ENCODE data around the gene CHCHD10. TPM values are rescaled to one million over a fixed set of nuclear protein-coding genes. Genes with fewer than 3 reads are reported as not detected.

CHCHD10 gene
- total RNA-seq, 1 donor from 2014 or later = 62.2 TPM

- Mint-ChIP-seq H3K4me3 (ENCODE audit: unreplicated experiment) (no peak overlapping the region), H3K36me3 (ENCODE audit: low read depth) (peaks cover 2% of the 10 kb centered on the region)
- TF ChIP-seq, protein P1, sequence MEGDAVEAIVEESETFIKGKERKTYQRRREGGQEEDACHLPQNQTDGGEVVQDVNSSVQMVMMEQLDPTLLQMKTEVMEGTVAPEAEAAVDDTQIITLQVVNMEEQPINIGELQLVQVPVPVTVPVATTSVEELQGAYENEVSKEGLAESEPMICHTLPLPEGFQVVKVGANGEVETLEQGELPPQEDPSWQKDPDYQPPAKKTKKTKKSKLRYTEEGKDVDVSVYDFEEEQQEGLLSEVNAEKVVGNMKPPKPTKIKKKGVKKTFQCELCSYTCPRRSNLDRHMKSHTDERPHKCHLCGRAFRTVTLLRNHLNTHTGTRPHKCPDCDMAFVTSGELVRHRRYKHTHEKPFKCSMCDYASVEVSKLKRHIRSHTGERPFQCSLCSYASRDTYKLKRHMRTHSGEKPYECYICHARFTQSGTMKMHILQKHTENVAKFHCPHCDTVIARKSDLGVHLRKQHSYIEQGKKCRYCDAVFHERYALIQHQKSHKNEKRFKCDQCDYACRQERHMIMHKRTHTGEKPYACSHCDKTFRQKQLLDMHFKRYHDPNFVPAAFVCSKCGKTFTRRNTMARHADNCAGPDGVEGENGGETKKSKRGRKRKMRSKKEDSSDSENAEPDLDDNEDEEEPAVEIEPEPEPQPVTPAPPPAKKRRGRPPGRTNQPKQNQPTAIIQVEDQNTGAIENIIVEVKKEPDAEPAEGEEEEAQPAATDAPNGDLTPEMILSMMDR (IDR thresholded peaks at IDR 0.05) = no peak
Observed at GRCh38 chr22:23763579-23763945, 4.2 kb downstream of the CHCHD10 start.

GRCh38 chr22:23762842-23763578, 4.8 kb downstream of the CHCHD10 start, which contains the start of gene C22orf15:
TSS of gene C22orf15 (plus strand) at chr22:23762990. CDS start at chr22:23763307, 317 bp downstream.
- Mint-ChIP-seq H3K9me3 (ENCODE audit: low read depth) (no peaks in the 10 kb centered on the region), H3K27me3 (ENCODE audit: low read depth) (no peaks in the 10 kb centered on the region), H3K36me3 (ENCODE audit: low read depth) (peaks cover 2% of the 10 kb centered on the region), H3K27ac (ENCODE audit: unreplicated experiment) (peak within 1 kb of the TSS; percentile 49), H3K4me1 (ENCODE audit: low read depth) (peaks cover 27% of the 10 kb centered on the region), H3K4me3 (ENCODE audit: unreplicated experiment) (no peak within 1 kb of the TSS)
- no peak for DNase-seq (ENCODE audit: low spot score)
- TF ChIP-seq, protein P1 (IDR thresholded peaks at IDR 0.05) = no peak

More at GRCh38 chr22:23763579-23763945, 4.2 kb downstream of the CHCHD10 start:
- DNase-seq (ENCODE audit: low spot score) = no peak
- peak overlapping the region; percentile 49 for H3K27ac Mint-ChIP-seq (ENCODE audit: unreplicated experiment)
- no peaks in the 10 kb centered on the region for H3K27me3 Mint-ChIP-seq (ENCODE audit: low read depth)
- no peaks in the 10 kb centered on the region for H3K9me3 Mint-ChIP-seq (ENCODE audit: low read depth)
- H3K4me1 Mint-ChIP-seq (ENCODE audit: low read depth) = peaks cover 27% of the 10 kb centered on the region

DNA sequence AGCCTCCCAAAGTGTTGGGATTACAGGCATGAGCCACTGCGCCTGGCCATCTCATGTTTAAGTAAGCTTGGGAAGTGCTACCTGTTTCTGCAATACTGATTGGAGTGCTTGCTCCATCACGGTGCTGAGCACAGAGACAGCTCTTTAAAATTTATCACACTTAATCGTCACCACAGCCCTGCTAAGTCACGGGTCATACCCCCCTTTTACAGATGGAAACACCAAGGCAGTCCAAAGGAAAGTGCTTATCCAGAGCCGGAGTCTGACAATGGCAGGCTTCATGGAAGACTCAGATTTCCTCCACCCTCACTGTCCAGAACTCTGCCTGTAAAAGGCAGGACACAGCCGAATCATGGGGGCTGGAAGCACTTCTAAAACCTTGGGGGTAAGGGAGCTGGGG, 7.7 kb downstream of the CHCHD10 start:
- H3K27me3 Mint-ChIP-seq (ENCODE audit: low read depth) = no peaks in the 10 kb centered on the region
- TF ChIP-seq, protein P1 (IDR thresholded peaks at IDR 0.05) = no peak
- no peak overlapping the region for H3K4me3 Mint-ChIP-seq (ENCODE audit: unreplicated experiment)
- DNase-seq (ENCODE audit: low spot score) = no peak
- no peak overlapping the region for H3K27ac Mint-ChIP-seq (ENCODE audit: unreplicated experiment)
- H3K36me3 Mint-ChIP-seq (ENCODE audit: low read depth) = peaks cover 2% of the 10 kb centered on the region
- H3K4me1 Mint-ChIP-seq (ENCODE audit: low read depth) = peaks cover 17% of the 10 kb centered on the region
- H3K9me3 Mint-ChIP-seq (ENCODE audit: low read depth) = no peaks in the 10 kb centered on the region

- H3K9me3 Mint-ChIP-seq (ENCODE audit: low read depth) = no peaks in the 10 kb centered on the region
- H3K4me1 Mint-ChIP-seq (ENCODE audit: low read depth) = peaks cover 13% of the 10 kb centered on the region
- no peak overlapping the region for H3K4me3 Mint-ChIP-seq (ENCODE audit: unreplicated experiment)
- no peaks in the 10 kb centered on the region for H3K27me3 Mint-ChIP-seq (ENCODE audit: low read depth)
- TF ChIP-seq, protein P1 (IDR thresholded peaks at IDR 0.05) = no peak
- no peak overlapping the region for H3K27ac Mint-ChIP-seq (ENCODE audit: unreplicated experiment)
- no peak for DNase-seq (ENCODE audit: low spot score)
- no peaks in the 10 kb centered on the region for H3K36me3 Mint-ChIP-seq (ENCODE audit: low read depth)
Observed at GRCh38 chr22:23759566-23759965, 8.2 kb downstream of the CHCHD10 start.

DNA sequence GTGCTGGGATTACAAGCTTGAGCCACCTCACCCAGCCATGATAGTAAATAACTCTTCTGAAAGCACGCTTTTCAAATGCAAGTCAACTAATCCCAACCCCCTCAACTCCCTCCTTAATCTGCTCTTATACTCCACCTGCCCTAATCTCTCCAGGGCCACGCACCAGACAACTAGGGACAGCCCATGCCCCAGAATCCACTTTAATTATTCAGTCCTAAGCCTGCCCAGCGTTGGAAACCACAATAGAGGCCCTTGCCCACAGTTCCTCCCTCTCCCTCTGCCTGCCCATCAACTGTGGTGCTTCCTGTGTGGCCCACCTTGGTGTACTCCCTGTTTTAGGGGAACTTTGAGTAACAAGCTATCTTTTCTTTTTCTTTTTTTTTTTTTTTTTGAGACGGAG, 10.9 kb downstream of the CHCHD10 start:
- Mint-ChIP-seq H3K4me3 (ENCODE audit: unreplicated experiment) (no peak overlapping the region), H3K36me3 (ENCODE audit: low read depth) (no peaks in the 10 kb centered on the region), H3K27me3 (ENCODE audit: low read depth) (no peaks in the 10 kb centered on the region), H3K9me3 (ENCODE audit: low read depth) (no peaks in the 10 kb centered on the region), H3K27ac (ENCODE audit: unreplicated experiment) (no peak overlapping the region), H3K4me1 (ENCODE audit: low read depth) (no peaks in the 10 kb centered on the region)
- TF ChIP-seq, protein P1 (IDR thresholded peaks at IDR 0.05) = no peak
- no peak for DNase-seq (ENCODE audit: low spot score)

Data from chondrocyte (in vitro differentiated cells).